ENCODE measurements around the gene OR2C3.

The OR2C3 gene

GRCh38 chr1:247552231-247552630 lies 16.0 kb upstream of the OR2C3 start:
- H3K9ac ChIP-seq (ENCODE audit: insufficient read length) = no peak overlapping the region
- no peak overlapping the region for H3K4me3 ChIP-seq
- DNase-seq (ENCODE audit: low read depth, low spot score) = no peak
- TF ChIP-seq POLR2AphosphoS5 (IDR thresholded peaks at IDR 0.05; ENCODE audit: borderline replicate concordance, low read depth, low read length) (no peak), FOXP2 (optimal IDR thresholded peaks at IDR 0.05; ENCODE audit: control extremely low read depth, extremely low read length, insufficient read depth) (no peak), EZH2 (IDR thresholded peaks at IDR 0.05) (no peak)
- H3K27ac ChIP-seq = no peak overlapping the region
- H3K9me3 ChIP-seq (ENCODE audit: low read depth, low read length) = no peaks in the 10 kb centered on the region
- H3K36me3 ChIP-seq (ENCODE audit: insufficient read depth, low read length) = no peaks in the 10 kb centered on the region

- H3K36me3 ChIP-seq (ENCODE audit: insufficient read depth, low read length) = no peaks in the 10 kb centered on the region
- TF ChIP-seq EZH2 (IDR thresholded peaks at IDR 0.05) (no peak), FOXP2 (optimal IDR thresholded peaks at IDR 0.05; ENCODE audit: control extremely low read depth, extremely low read length, insufficient read depth) (no peak), POLR2AphosphoS5 (IDR thresholded peaks at IDR 0.05; ENCODE audit: borderline replicate concordance, low read depth, low read length) (no peak)
- no peak overlapping the region for H3K9ac ChIP-seq (ENCODE audit: insufficient read length)
- H3K27ac ChIP-seq = no peak overlapping the region
- no peaks in the 10 kb centered on the region for H3K9me3 ChIP-seq (ENCODE audit: low read depth, low read length)
- H3K4me3 ChIP-seq = no peak overlapping the region
- no peak for DNase-seq (ENCODE audit: low read depth, low spot score)
Measured at GRCh38 chr1:247551721-247552120, 15.5 kb upstream of the OR2C3 start.

GRCh38 chr1:247548769-247549182 lies 12.5 kb upstream of the OR2C3 start, which contains the start of gene GCSAML:
Gene GCSAML (plus strand): TSS chr1:247549134. CDS start chr1:247549192, 58 bp downstream.
- no peak within 1 kb of the TSS for H3K9ac ChIP-seq (ENCODE audit: insufficient read length)
- DNase-seq (ENCODE audit: low read depth, low spot score) = no peak
- TF ChIP-seq FOXP2 (optimal IDR thresholded peaks at IDR 0.05; ENCODE audit: control extremely low read depth, extremely low read length, insufficient read depth) (no peak), EZH2 (IDR thresholded peaks at IDR 0.05) (no peak)

GRCh38 chr1:247548092-247548491 lies 11.9 kb upstream of the OR2C3 start:
- no peaks in the 10 kb centered on the region for H3K36me3 ChIP-seq (ENCODE audit: insufficient read depth, low read length)
- H3K4me3 ChIP-seq = no peak overlapping the region
- DNase-seq (ENCODE audit: low read depth, low spot score) = no peak
- H3K9me3 ChIP-seq (ENCODE audit: low read depth, low read length) = no peaks in the 10 kb centered on the region
- H3K27ac ChIP-seq = no peak overlapping the region
- no peak overlapping the region for H3K9ac ChIP-seq (ENCODE audit: insufficient read length)
- TF ChIP-seq EZH2 (IDR thresholded peaks at IDR 0.05) (no peak), POLR2AphosphoS5 (IDR thresholded peaks at IDR 0.05; ENCODE audit: borderline replicate concordance, low read depth, low read length) (no peak), FOXP2 (optimal IDR thresholded peaks at IDR 0.05; ENCODE audit: control extremely low read depth, extremely low read length, insufficient read depth) (no peak)

More at GRCh38 chr1:247548769-247549182, 12.5 kb upstream of the OR2C3 start, which contains the start of gene GCSAML:
- H3K4me3 ChIP-seq = no peak within 1 kb of the TSS
- H3K9me3 ChIP-seq (ENCODE audit: low read depth, low read length) = no peaks in the 10 kb centered on the region
- H3K27ac ChIP-seq = no peak within 1 kb of the TSS
- H3K36me3 ChIP-seq (ENCODE audit: insufficient read depth, low read length) = no peaks in the 10 kb centered on the region

GRCh38 chr1:247542811-247543210 lies 6.6 kb upstream of the OR2C3 start:
- H3K27ac ChIP-seq = no peak overlapping the region
- no peaks in the 10 kb centered on the region for H3K9me3 ChIP-seq (ENCODE audit: low read depth, low read length)
- H3K9ac ChIP-seq (ENCODE audit: insufficient read length) = no peak overlapping the region
- no peak overlapping the region for H3K4me3 ChIP-seq
- TF ChIP-seq EZH2 (IDR thresholded peaks at IDR 0.05) (no peak), POLR2AphosphoS5 (IDR thresholded peaks at IDR 0.05; ENCODE audit: borderline replicate concordance, low read depth, low read length) (no peak), FOXP2 (optimal IDR thresholded peaks at IDR 0.05; ENCODE audit: control extremely low read depth, extremely low read length, insufficient read depth) (no peak)
- no peaks in the 10 kb centered on the region for H3K36me3 ChIP-seq (ENCODE audit: insufficient read depth, low read length)
- no peak for DNase-seq (ENCODE audit: low read depth, low spot score)

- H3K27ac ChIP-seq = no peak overlapping the region
- TF ChIP-seq FOXP2 (optimal IDR thresholded peaks at IDR 0.05; ENCODE audit: control extremely low read depth, extremely low read length, insufficient read depth) (no peak), EZH2 (IDR thresholded peaks at IDR 0.05) (no peak), POLR2AphosphoS5 (IDR thresholded peaks at IDR 0.05; ENCODE audit: borderline replicate concordance, low read depth, low read length) (no peak)
- H3K36me3 ChIP-seq (ENCODE audit: insufficient read depth, low read length) = no peaks in the 10 kb centered on the region
- H3K9ac ChIP-seq (ENCODE audit: insufficient read length) = no peak overlapping the region
- no peak for DNase-seq (ENCODE audit: low read depth, low spot score)
- H3K9me3 ChIP-seq (ENCODE audit: low read depth, low read length) = no peaks in the 10 kb centered on the region
- no peak overlapping the region for H3K4me3 ChIP-seq
Measured at GRCh38 chr1:247540581-247540980, 4.3 kb upstream of the OR2C3 start.

- DNase-seq (ENCODE audit: low read depth, low spot score) = no peak
Measured at GRCh38 chr1:247539215-247539614, 3.0 kb upstream of the OR2C3 start.

GRCh38 chr1:247538561-247538960 lies 2.3 kb upstream of the OR2C3 start:
- Histone ChIP-seq H3K36me3 (ENCODE audit: insufficient read depth, low read length) (no peaks in the 10 kb centered on the region), H3K9ac (ENCODE audit: insufficient read length) (no peak overlapping the region), H3K9me3 (ENCODE audit: low read depth, low read length) (no peaks in the 10 kb centered on the region), H3K27ac (no peak overlapping the region), H3K4me3 (no peak overlapping the region)
- TF ChIP-seq EZH2 (IDR thresholded peaks at IDR 0.05) = no peak
- no peak for TF ChIP-seq POLR2AphosphoS5 (IDR thresholded peaks at IDR 0.05; ENCODE audit: borderline replicate concordance, low read depth, low read length)
- TF ChIP-seq FOXP2 (optimal IDR thresholded peaks at IDR 0.05; ENCODE audit: control extremely low read depth, extremely low read length, insufficient read depth) = no peak
- DNase-seq (ENCODE audit: low read depth, low spot score) = no peak

More at GRCh38 chr1:247539215-247539614, 3.0 kb upstream of the OR2C3 start:
- H3K9me3 ChIP-seq (ENCODE audit: low read depth, low read length) = no peaks in the 10 kb centered on the region
- H3K9ac ChIP-seq (ENCODE audit: insufficient read length) = no peak overlapping the region
- TF ChIP-seq FOXP2 (optimal IDR thresholded peaks at IDR 0.05; ENCODE audit: control extremely low read depth, extremely low read length, insufficient read depth) (no peak), EZH2 (IDR thresholded peaks at IDR 0.05) (no peak), POLR2AphosphoS5 (IDR thresholded peaks at IDR 0.05; ENCODE audit: borderline replicate concordance, low read depth, low read length) (no peak)
- no peak overlapping the region for H3K27ac ChIP-seq
- no peaks in the 10 kb centered on the region for H3K36me3 ChIP-seq (ENCODE audit: insufficient read depth, low read length)
- H3K4me3 ChIP-seq = no peak overlapping the region

- no peaks in the 10 kb centered on the region for H3K36me3 ChIP-seq (ENCODE audit: insufficient read depth, low read length)
- no peak for TF ChIP-seq FOXP2 (optimal IDR thresholded peaks at IDR 0.05; ENCODE audit: control extremely low read depth, extremely low read length, insufficient read depth)
- TF ChIP-seq POLR2AphosphoS5 (IDR thresholded peaks at IDR 0.05; ENCODE audit: borderline replicate concordance, low read depth, low read length) = no peak
- TF ChIP-seq EZH2 (IDR thresholded peaks at IDR 0.05) = no peak
- no peak for DNase-seq (ENCODE audit: low read depth, low spot score)
- H3K4me3 ChIP-seq = no peak overlapping the region
- H3K9ac ChIP-seq (ENCODE audit: insufficient read length) = no peak overlapping the region
- no peak overlapping the region for H3K27ac ChIP-seq
- H3K9me3 ChIP-seq (ENCODE audit: low read depth, low read length) = no peaks in the 10 kb centered on the region
Measured at GRCh38 chr1:247535402-247535801, 838 bp downstream of the OR2C3 start.
